NCI-H2196 (cell line): ENCODE measurements around the gene SYCE1L.

ENCODE experiments used
- DNase-seq: peaks from one replicate; lab custom pipeline; 2025; ENCODE audit not compliant: unreplicated experiment; lab: John Stamatoyannopoulos, UW

The SYCE1L gene

GRCh38 chr16:77246150-77246549 lies 46.9 kb downstream of the SYCE1L start:
- DNase-seq = no peak

- no peak for DNase-seq
Measured at GRCh38 chr16:77250400-77250799, 51.2 kb downstream of the SYCE1L start.
